K562 (cell line): ENCODE measurements around the gene NDFIP1. TPM values are rescaled to one million over a fixed set of nuclear protein-coding genes. Genes with fewer than 3 reads are reported as not detected.

ENCODE experiments used
- ATAC-seq: fragments of 200-7000 bp; cut with Tn5 transposase; 3 replicates; pipeline ENCODE4 v1.9.1; 2020; ENCODE audit warnings: moderate library complexity
- BruUV-seq: library from RNA; stranded (reverse); fragments of 400-500 nt; replicated peaks from 2 replicates; lab custom pipeline; 2021; lab: Mats Ljungman, UMichigan
- CTCF ChIA-PET: fragments of 300-600 bp; formaldehyde crosslinking; extraction: SDS; loops from one replicate; lab custom pipeline; 2021; ENCODE audit warnings: low intra/inter-chr PET ratio; lab: Yijun Ruan, JAX
- POLR2A ChIA-PET: fragments of 300-600, 350-650 bp; sonication (Branson Sonifier 250); formaldehyde crosslinking; extraction: SDS; loops from one replicate; lab custom pipeline; 2021; ENCODE audit warnings: antibody characterized with exemption, inconsistent platforms; lab: Yijun Ruan, JAX
- DNase-seq, 4 experiments: peaks; one replicate each; pipeline versions ENCODE4 v3.0.0 to v3.0.0-alpha.2; 2011 to 2018; ENCODE audit warnings: low spot score in 3 of 4, mixed read lengths in 3 of 4; ENCODE audit errors: extremely low read depth in 1 of 4
- FAIRE-seq: peaks from 2 replicates; lab custom pipeline; 2011; peaks lifted over from hg19 to GRCh38; lab: Jason Lieb, UNC
- H2AFZ ChIP-seq: 2 replicates; pipeline ENCODE4 v1.6.0; 2011; ENCODE audit warnings: low read depth, low read length, control low read depth, inconsistent platforms
- H3K27ac ChIP-seq: fragments of 200-600 bp; 3 replicates; pipeline ENCODE4 v1.8.0; 2011; ENCODE audit warnings: low read depth, mild to moderate bottlenecking, control low read depth, inconsistent platforms, low read length, moderate library complexity, mixed read lengths; ENCODE audit errors: extremely low read depth
- H3K27me3 ChIP-seq, 2 experiments: fragments of 300-600 bp in 1 of 2; 2 replicates in 1 of 2; 3 replicates in 1 of 2; pipeline versions ENCODE4 v1.6.0 to v1.8.0; 2011; ENCODE audit warnings: inconsistent platforms in 2 of 2, low read length in 2 of 2, mild to moderate bottlenecking in 1 of 2, mixed read lengths in 1 of 2, moderate library complexity in 1 of 2; ENCODE audit not compliant: control insufficient read depth in 2 of 2, insufficient read depth in 2 of 2
- H3K36me3 ChIP-seq: fragments of 300-600 bp; 3 replicates; pipeline ENCODE4 v1.8.0; 2011; ENCODE audit warnings: mild to moderate bottlenecking, low read length, inconsistent platforms; ENCODE audit not compliant: control insufficient read depth, insufficient read depth
- H3K4me1 ChIP-seq, 2 experiments: fragments of 200-600 bp in 1 of 2; replicated peaks in 1 of 2; 2 replicates in 1 of 2; 3 replicates in 1 of 2; pipeline versions ENCODE4 v1.5.1 to v1.8.0; 2011; ENCODE audit warnings: inconsistent platforms in 2 of 2, low read length in 2 of 2, mild to moderate bottlenecking in 1 of 2, mixed read lengths in 1 of 2, moderate library complexity in 1 of 2; ENCODE audit not compliant: control insufficient read depth in 2 of 2, insufficient read depth in 2 of 2
- H3K4me2 ChIP-seq: 2 replicates; pipeline ENCODE4 v1.6.1; 2011; ENCODE audit warnings: low read length, control low read depth, inconsistent platforms, mixed read lengths; ENCODE audit not compliant: insufficient read depth
- H3K4me3 ChIP-seq: fragments of 200-600 bp; sonication (generic), shearing (Covaris generic); 2 replicates; pipeline ENCODE4 v1.5.1; 2016; ENCODE audit warnings: control low read depth, inconsistent platforms
- H3K79me2 ChIP-seq: fragments of 200-600 bp; 3 replicates; pipeline ENCODE4 v1.8.0; 2011; ENCODE audit warnings: low read length, inconsistent platforms; ENCODE audit not compliant: control insufficient read depth, insufficient read depth
- H3K9ac ChIP-seq, 2 experiments: 2 replicates each; pipeline versions ENCODE4 v1.6.0 to v1.6.1; 2011; ENCODE audit warnings: low read depth in 2 of 2, low read length in 2 of 2, control low read depth in 1 of 2, inconsistent platforms in 1 of 2, mild to moderate bottlenecking in 1 of 2, mixed read lengths in 1 of 2; ENCODE audit not compliant: insufficient read depth in 1 of 2
- H3K9me1 ChIP-seq: one replicate; pipeline ENCODE4 v1.6.0; 2011; ENCODE audit warnings: inconsistent platforms, mild to moderate bottlenecking, low read length, moderate library complexity; ENCODE audit not compliant: control insufficient read depth, insufficient read depth
- H3K9me3 ChIP-seq: replicated peaks from 2 replicates; pipeline ENCODE4 v1.5.1; 2011; ENCODE audit warnings: low read depth, low read length, inconsistent platforms; ENCODE audit not compliant: control insufficient read depth, insufficient read depth
- H4K20me1 ChIP-seq: replicated peaks from 2 replicates; pipeline ENCODE4 v1.6.1; 2011; ENCODE audit warnings: low read length, inconsistent platforms, mixed read lengths; ENCODE audit not compliant: control insufficient read depth, insufficient read depth
- CC2D1A ChIP-seq: fragments of 450-650 bp; IDR thresholded peaks from 2 replicates; pipeline ENCODE4 v1.6.1; 2017; ENCODE audit warnings: mild to moderate bottlenecking
- CTBP1 ChIP-seq: fragments of 450-650 bp; IDR thresholded peaks from 2 replicates; pipeline ENCODE4 v1.6.1; 2016; ENCODE audit warnings: borderline replicate concordance
- CUX1 ChIP-seq: fragments of 200-800 bp; sonication (Bioruptor generic); IDR thresholded peaks from 2 replicates; pipeline ENCODE4 v1.6.1; 2016; ENCODE audit warnings: missing genetic modification characterization, missing compliant biosample characterization
- NFXL1 ChIP-seq: fragments of 450-650 bp; formaldehyde crosslinking; IDR thresholded peaks from 2 replicates; pipeline ENCODE4 v1.4.0; 2021; ENCODE audit warnings: mild to moderate bottlenecking
- NFYB ChIP-seq: IDR thresholded peaks from 2 replicates; pipeline ENCODE4 v1.6.1; 2011; ENCODE audit warnings: mild to moderate bottlenecking, moderate library complexity; ENCODE audit not compliant: insufficient read length; ENCODE audit errors: extremely low read depth
- RAD21 ChIP-seq, 2 experiments: fragments of 250-450 bp in 1 of 2; fragments of 450-650 bp in 1 of 2; sonication (Bioruptor Pico) in 1 of 2; formaldehyde crosslinking in 1 of 2; IDR thresholded peaks in 1 of 2; conservative IDR thresholded peaks in 1 of 2; 2 replicates each; pipeline versions ENCODE4 v1.4.0 to v1.8.0; 2020 to 2022; ENCODE audit warnings: mild to moderate bottlenecking in 2 of 2, moderate library complexity in 1 of 2
- RBM22 ChIP-seq: fragments of 200-400 bp; formaldehyde crosslinking; IDR thresholded peaks from 2 replicates; pipeline ENCODE4 v1.6.1; 2018; ENCODE audit warnings: low read length, low read depth; ENCODE audit not compliant: poor library complexity, severe bottlenecking
- SMAD3 ChIP-seq: fragments of 450-650 bp; formaldehyde crosslinking; conservative IDR thresholded peaks from 2 replicates; pipeline ENCODE4 v1.4.0; 2020; ENCODE audit warnings: mild to moderate bottlenecking
- TAF1 ChIP-seq: IDR thresholded peaks from 2 replicates; pipeline ENCODE4 v1.6.1; 2011; ENCODE audit warnings: mild to moderate bottlenecking, low read length, moderate library complexity; ENCODE audit not compliant: insufficient read depth, control insufficient read depth, severe bottlenecking; ENCODE audit errors: extremely low read depth
- TCF7L2 ChIP-seq: fragments of 150-350 bp; IDR thresholded peaks from 2 replicates; pipeline ENCODE4 v1.6.1; 2016; ENCODE audit warnings: low read depth, mild to moderate bottlenecking, low read length, moderate library complexity
- YY1 ChIP-seq, 3 experiments: IDR thresholded peaks; 2 replicates each; pipeline ENCODE4 v1.6.1; 2011; ENCODE audit warnings: low read length in 2 of 3, mild to moderate bottlenecking in 2 of 3, moderate library complexity in 2 of 3, borderline replicate concordance in 1 of 3, control low read depth in 1 of 3, low read depth in 1 of 3; ENCODE audit not compliant: insufficient read depth in 3 of 3, insufficient replicate concordance in 2 of 3, control insufficient read depth in 1 of 3, insufficient read length in 1 of 3; ENCODE audit errors: extremely low read depth in 1 of 3
- ZKSCAN1 ChIP-seq: fragments of 150-350 bp; IDR thresholded peaks from 2 replicates; pipeline ENCODE4 v1.6.1; 2016; ENCODE audit warnings: low read depth, low read length
- ZNF384 ChIP-seq: IDR thresholded peaks from 2 replicates; pipeline ENCODE4 v1.6.1; 2012; ENCODE audit warnings: low read depth, low read length, improper control_type of control experiment
- ZNF408 ChIP-seq: fragments of 250-450 bp; sonication (Bioruptor Pico); IDR thresholded peaks from 2 replicates; pipeline ENCODE4 v1.4.0; 2020; ENCODE audit warnings: low read depth, mild to moderate bottlenecking, moderate library complexity
- WGBS: fragments of 100-300 bp; shearing (Covaris generic); methylation state at CpG from one replicate; pipeline ENCODE4 v1.1.6; 2016; ENCODE audit warnings: low coverage, mixed read lengths; ENCODE audit not compliant: insufficient coverage; ENCODE audit errors: missing lambda C conversion rate; 5-methylcytosine and 5-hydroxymethylcytosine counted together
- in situ Hi-C: fragments of 300-500 bp; cut with MboI; formaldehyde crosslinking; loops from 4 replicates; pipeline ENCODE4 v1.15.0; 2018; ENCODE audit warnings: inconsistent platforms, mixed read lengths
- intact Hi-C: fragments of 100-400 bp; cut with micrococcal nuclease; formaldehyde crosslinking; loops from 2 replicates; pipeline ENCODE4 v1.14.2; 2022
- polyA plus RNA-seq, 8 experiments: library from polyadenylated mRNA; depleted of rRNA in 4 of 8; stranded (reverse) in 5 of 8; unstranded in 3 of 8; fragments of >200 nt; fragmentation: Nextera tagmentation in 2 of 8; fragmentation: Illumina TruSeq in 1 of 8; extraction: Ambion mirVana in 2 of 8; extraction: Trizol in 1 of 8; gene quantifications; 2 replicates each; pipeline versions ENCODE4 v1.2.1 to v1.2.3, GENCODE V29; 2011 to 2014; ENCODE audit warnings: inconsistent platforms in 1 of 8, missing spikeins in 1 of 8
- total RNA-seq, 7 experiments: library from RNA; depleted of rRNA in 6 of 7; stranded (reverse); fragments of >200 nt in 6 of 7; fragmentation: Illumina TruSeq in 2 of 7; extraction: Trizol in 2 of 7; gene quantifications; 2 replicates each; pipeline versions ENCODE4 v1.2.1 to v1.2.3, GENCODE V29; 2011 to 2021; ENCODE audit warnings: low replicate concordance in 1 of 7
- TF ChIP-seq, protein P1 (sequence below): sonication (generic); formaldehyde crosslinking; IDR thresholded peaks from 2 replicates; pipeline ENCODE4 v1.8.1; 2023; ENCODE audit warnings: mild to moderate bottlenecking, missing genetic modification reagents

Gene NDFIP1
- total and polyA plus RNA-seq, 9 of the 15 experiments (the other 6 are each of a cell fraction or from before 2014, with no cell fraction given), result 5.3 to 37.5 (median 31.9) TPM

DNA sequence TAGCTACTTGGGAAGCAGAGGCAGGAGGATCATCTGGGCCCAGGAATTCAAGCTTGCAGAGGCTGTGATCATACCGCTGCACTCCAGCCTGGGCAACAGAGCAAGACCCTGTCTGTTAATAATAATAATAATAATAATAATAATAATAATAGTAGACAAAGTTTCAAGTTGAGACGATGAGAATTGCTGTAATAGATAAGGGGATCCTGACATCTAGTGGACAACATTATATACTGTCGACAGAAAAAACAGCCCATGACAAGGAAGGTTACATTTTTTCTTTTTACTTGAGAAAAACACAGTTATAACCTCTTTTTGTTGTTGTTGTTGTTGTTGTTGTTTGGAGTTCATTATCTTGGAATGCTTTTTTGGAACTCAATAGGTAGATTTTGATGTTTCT, 35.3 kb downstream of the NDFIP1 start:
- no peaks in the 10 kb centered on the region for H3K4me1 ChIP-seq
- ATAC-seq (peak; percentile 57; the same call in 2 of the 3 replicates), FAIRE-seq (no peak), DNase-seq (peak; percentile 29 to 50 (median 40))
- in situ Hi-C loops, result loop anchor here (5.0 to 25.0 kb wide), 2 partner anchors 137 to 932 kb away; partner anchors contain the start of genes PCDHB12, PCDHB13 and PCDHB14
- H2AFZ ChIP-seq, result no peak overlapping the region
- no peak overlapping the region for H3K27ac ChIP-seq
- no peak overlapping the region for H3K9ac ChIP-seq
- ChIA-PET POLR2A (interaction anchor here (0.9 to 1.4 kb wide), 6 partner anchors 10 to 461 kb away, joined by 3 to 12 read pairs (median 4); partner anchors contain the start of gene RNF14), CTCF (interaction anchor here (0.6 to 3.1 kb wide), 15 partner anchors 8 to 774 kb away, joined by 3 to 39 read pairs (median 5); partner anchors contain the start of genes GNPDA1 and PCDHGA6)
- no peaks in the 10 kb centered on the region for H3K79me2 ChIP-seq
- no peaks in the 10 kb centered on the region for H3K9me1 ChIP-seq
- intact Hi-C loops, result loop anchor here (1.0 to 10.0 kb wide), 6 partner anchors 97 to 479 kb away; no protein-coding TSS in a partner anchor
- no peaks in the 10 kb centered on the region for H3K9me3 ChIP-seq
- H3K36me3 ChIP-seq, result peaks cover 64% of the 10 kb centered on the region
- WGBS, result 17% methylated on average over 3 of the region's 3 CpGs
- H3K4me3 ChIP-seq, result no peak overlapping the region
- no peaks in the 10 kb centered on the region for H4K20me1 ChIP-seq
- H3K27me3 ChIP-seq, result no peaks in the 10 kb centered on the region
- no peak overlapping the region for H3K4me2 ChIP-seq
- BruUV-seq, result no TSS peak
- TF ChIP-seq ZKSCAN1 (no peak), NFYB (no peak), TCF7L2 (no peak), CUX1 (CRISPR knock-in tag) (no peak), ZNF408 (CRISPR knock-in tag) (no peak), CC2D1A (no peak), RAD21 (CRISPR knock-in tag; conservative IDR thresholded peaks at IDR 0.05 in 1 of 2, IDR thresholded peaks at IDR 0.05 in 1 of 2) (peak; percentile 59 to 72), SMAD3 (CRISPR knock-in tag) (no peak), TAF1 (no peak), CTBP1 (no peak), ZNF384 (no peak), NFXL1 (no peak), YY1 (IDR thresholded peaks at IDR 0.05; ENCODE audit: borderline replicate concordance in 1 of 3, control insufficient read depth in 1 of 3, extremely low read depth in 1 of 3, insufficient read depth in 3 of 3, insufficient read length in 1 of 3, insufficient replicate concordance in 2 of 3, low read depth in 1 of 3, low read length in 2 of 3) (no peak), RBM22 (no peak)
- TF ChIP-seq, protein P1, sequence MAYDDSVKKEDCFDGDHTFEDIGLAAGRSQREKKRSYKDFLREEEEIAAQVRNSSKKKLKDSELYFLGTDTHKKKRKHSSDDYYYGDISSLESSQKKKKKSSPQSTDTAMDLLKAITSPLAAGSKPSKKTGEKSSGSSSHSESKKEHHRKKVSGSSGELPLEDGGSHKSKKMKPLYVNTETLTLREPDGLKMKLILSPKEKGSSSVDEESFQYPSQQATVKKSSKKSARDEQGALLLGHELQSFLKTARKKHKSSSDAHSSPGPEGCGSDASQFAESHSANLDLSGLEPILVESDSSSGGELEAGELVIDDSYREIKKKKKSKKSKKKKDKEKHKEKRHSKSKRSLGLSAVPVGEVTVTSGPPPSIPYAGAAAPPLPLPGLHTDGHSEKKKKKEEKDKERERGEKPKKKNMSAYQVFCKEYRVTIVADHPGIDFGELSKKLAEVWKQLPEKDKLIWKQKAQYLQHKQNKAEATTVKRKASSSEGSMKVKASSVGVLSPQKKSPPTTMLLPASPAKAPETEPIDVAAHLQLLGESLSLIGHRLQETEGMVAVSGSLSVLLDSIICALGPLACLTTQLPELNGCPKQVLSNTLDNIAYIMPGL (CRISPR knock-in tag), result no peak
